Measurements from ENCODE around the gene PIGN. TPM values are rescaled to one million over a fixed set of nuclear protein-coding genes. Genes with fewer than 3 reads are reported as not detected.

PIGN gene
- total and polyA plus RNA-seq, 2 of the 8 experiments (the other 6 are each of a cell fraction or from before 2014, with no cell fraction given) = 20.9 to 26.3 TPM

GRCh38 chr18:62226047-62226446 is 39.2 kb upstream of the PIGN start:
- Histone ChIP-seq H3K4me2 (ENCODE audit: insufficient read depth in 1 of 2, low read depth in 2 of 2, low read length in 2 of 2) (no peak overlapping the region), H3K36me3 (ENCODE audit: control insufficient read depth in 2 of 4, insufficient read depth in 4 of 4, low read length in 3 of 4) (peaks cover 0 to 45% (median 18%) of the 10 kb centered on the region in 4 experiments; a peak in 5 of 8 replicates), H3K27me3 (replicated peaks in 1 of 4; ENCODE audit: control insufficient read depth in 3 of 4, extremely low read depth in 1 of 4, insufficient read depth in 3 of 4, low read length in 3 of 4) (peaks cover 0 to 1% (median 0%) of the 10 kb centered on the region in 4 experiments; a peak in 1 of 7 replicates), H3K14ac (ENCODE audit: insufficient read length) (no peak overlapping the region), H2BK5ac (ENCODE audit: low read depth, low read length) (no peak overlapping the region), H4K5ac (ENCODE audit: insufficient read length, low read depth, low read length) (no peak overlapping the region), H4K20me1 (replicated peaks in 1 of 2; ENCODE audit: control insufficient read depth in 1 of 2, insufficient read depth in 2 of 2, low read length in 2 of 2) (no peaks in the 10 kb centered on the region), H3K79me2 (ENCODE audit: control insufficient read depth in 1 of 2, insufficient read depth in 2 of 2, low read length in 2 of 2) (no peaks in the 10 kb centered on the region), H3K9me3 (ENCODE audit: insufficient read depth in 2 of 2, low read depth in 1 of 2, low read length in 1 of 2) (peaks cover 5% of the 10 kb centered on the region in 2 experiments; a peak in 3 of 4 replicates), H2BK15ac (ENCODE audit: low read length) (no peak overlapping the region), H4K91ac (replicated peaks; ENCODE audit: insufficient read length, low read length) (no peak overlapping the region), H2BK120ac (replicated peaks; ENCODE audit: low read depth, low read length) (no peak overlapping the region), H2AFZ (ENCODE audit: low read length) (no peak overlapping the region), H4K8ac (ENCODE audit: extremely low read depth, insufficient read depth, low read length) (no peak overlapping the region), H2BK12ac (ENCODE audit: low read depth, low read length) (no peak overlapping the region), H3K23me2 (ENCODE audit: low read depth, low read length) (no peaks in the 10 kb centered on the region), H3K27ac (ENCODE audit: low read depth, low read length) (no peak overlapping the region), H3K79me1 (ENCODE audit: low read depth, low read length) (no peaks in the 10 kb centered on the region), H3K18ac (ENCODE audit: extremely low read depth, low read length) (no peak overlapping the region), H3K9ac (replicated peaks in 1 of 4; ENCODE audit: extremely low read depth in 1 of 4, low read depth in 3 of 4, low read length in 3 of 4) (no peak overlapping the region), H3K23ac (ENCODE audit: insufficient read length) (no peak overlapping the region), H2AK5ac (ENCODE audit: low read depth, low read length) (no peak overlapping the region), H2BK20ac (ENCODE audit: low read length) (no peak overlapping the region), H3K56ac (replicated peaks; ENCODE audit: insufficient read length, low read depth, low read length) (no peak overlapping the region), H3K4me1 (replicated peaks in 1 of 4; ENCODE audit: control insufficient read depth in 3 of 4, insufficient read depth in 4 of 4, low read length in 3 of 4) (no peaks in the 10 kb centered on the region), H3K4me3 (ENCODE audit: extremely low read depth in 1 of 4, insufficient read depth in 2 of 4, low read depth in 3 of 4, low read length in 4 of 4) (no peak overlapping the region), H3K4ac (replicated peaks; ENCODE audit: insufficient read length, low read depth, low read length) (no peak overlapping the region)
- TF ChIP-seq CEBPB (IDR thresholded peaks at IDR 0.05; ENCODE audit: low read depth, low read length) (no peak), MAFK (IDR thresholded peaks at IDR 0.05; ENCODE audit: low read depth, low read length) (peak; percentile 78; the same call in 1 of the 2 replicates)
- ChIA-PET CTCF (ENCODE audit: partially characterized antibody) (interaction anchor here (1.0 to 1.8 kb wide), 4 partner anchors 15 to 43 kb away, joined by 4 to 5 read pairs (median 5); no protein-coding TSS in a partner anchor), POLR2A (ENCODE audit: partially characterized antibody) (no interaction called here)
- FAIRE-seq (no peak), DNase-seq (ENCODE audit: low read depth in 1 of 2, low spot score in 2 of 2) (no peak)
- WGBS, 2 experiments (ENCODE audit: extremely low coverage in 1 of 2, insufficient coverage in 1 of 2, insufficient read length in 1 of 2, insufficient replicate concordance in 2 of 2, low coverage in 1 of 2, low lambda C conversion rate in 2 of 2, missing lambda C conversion rate in 1 of 2) = 91% methylated on average over 3 of the region's 3 CpGs; no CpG with 5 or more reads in 1 of the 2 experiments

All from H1 (cell line).